Upper lobe of left lung (tissue), 6 donors: ENCODE data around the gene DLST. TPM values are rescaled to one million over a fixed set of nuclear protein-coding genes. Genes with fewer than 3 reads are reported as not detected.

ENCODE experiments used
- ATAC-seq, 2 donors: fragments of 200-7000 bp; cut with Tn5 transposase; one replicate each; pipeline ENCODE4 v1.9.1; 2022; ENCODE audit warnings: mild to moderate bottlenecking in 2 of 2, moderate library complexity in 2 of 2; ENCODE audit not compliant: low FRiP score in 2 of 2
- DNase-seq, 2 donors: peaks; one replicate each; pipeline ENCODE4 v3.0.0-alpha.2; 2019 to 2020
- H3K27ac ChIP-seq, 4 donors: fragments of 200-600 bp; sonication (generic); one replicate each; pipeline ENCODE4 v1.5.1; 2016 to 2019
- H3K27me3 ChIP-seq, 4 donors: fragments of 200-600 bp; sonication (generic); one replicate each; pipeline ENCODE4 v1.5.1; 2017 to 2019
- H3K36me3 ChIP-seq, 4 donors: fragments of 200-600 bp; sonication (generic); one replicate each; pipeline ENCODE4 v1.5.1; 2016 to 2019
- H3K4me1 ChIP-seq, 4 donors: fragments of 200-600 bp; sonication (generic); one replicate each; pipeline ENCODE4 v1.5.1; 2018 to 2019
- H3K4me3 ChIP-seq, 4 donors: fragments of 200-600 bp; sonication (generic); one replicate each; pipeline ENCODE4 v1.5.1; 2017 to 2019; ENCODE audit warnings: mild to moderate bottlenecking in 2 of 4, moderate library complexity in 1 of 4
- H3K9me3 ChIP-seq, 4 donors: fragments of 200-600 bp; sonication (generic); one replicate each; pipeline ENCODE4 v1.5.1; 2018 to 2019
- CTCF ChIP-seq, 6 experiments: fragments of 450-650 bp in 4 of 6; fragments of 200-600 bp in 2 of 6; sonication (generic) in 2 of 6; IDR thresholded peaks; one replicate each; pipeline ENCODE4 v1.5.1; 2016 to 2019; ENCODE audit warnings: antibody characterized with exemption in 6 of 6
- EP300 ChIP-seq, 4 donors: sonication (generic); formaldehyde crosslinking; IDR thresholded peaks; one replicate each; pipeline ENCODE4 v1.5.1; 2017; ENCODE audit warnings: antibody characterized with exemption in 4 of 4, control low read depth in 2 of 4
- POLR2A ChIP-seq, 4 donors: fragments of 450-650 bp; IDR thresholded peaks; one replicate each; pipeline ENCODE4 v1.5.1; 2016 to 2017; ENCODE audit warnings: antibody characterized with exemption in 4 of 4, mild to moderate bottlenecking in 2 of 4
- POLR2AphosphoS5 ChIP-seq, 2 donors: sonication (generic); formaldehyde crosslinking; IDR thresholded peaks; one replicate each; pipeline ENCODE4 v1.5.1; 2017; ENCODE audit warnings: antibody characterized with exemption in 2 of 2
- WGBS, 2 donors: methylation state at CpG; one replicate each; pipeline ENCODE4 v1.1.5; 2017 to 2018; 5-methylcytosine and 5-hydroxymethylcytosine counted together
- total RNA-seq, 6 donors: library from RNA; depleted of rRNA in 4 of 6; stranded (reverse); fragments of >200 nt in 4 of 6; gene quantifications; one replicate each; pipeline versions ENCODE4 v1.1.0 to v1.2.1, GENCODE V29; 2016 to 2021
- donor health status: DM: no; HTN: no; CAD: no; lungs with moderate emphysema.
- donor health status: DM: no; HTN: yes; CAD: no; lungs with severe emphysema.

Gene DLST
- total RNA-seq, 6 donors from 2014 or later = 81.0 to 95.3 (median 83.1) TPM

GRCh38 chr14:74898083-74898482 is 16.4 kb downstream of the DLST start:
- DNase-seq (no peak), ATAC-seq (no peak)
- no peak overlapping the region for H3K4me3 ChIP-seq
- peaks cover 0 to 5% (median 4%) of the 10 kb centered on the region in 4 donors for H3K4me1 ChIP-seq
- H3K9me3 ChIP-seq = no peaks in the 10 kb centered on the region
- TF ChIP-seq CTCF (IDR thresholded peaks at IDR 0.05) = no peak
- no peak for TF ChIP-seq POLR2AphosphoS5 (IDR thresholded peaks at IDR 0.05)
- no peak for TF ChIP-seq EP300 (IDR thresholded peaks at IDR 0.05)
- no peak for TF ChIP-seq POLR2A (IDR thresholded peaks at IDR 0.05)
- H3K27me3 ChIP-seq = no peaks in the 10 kb centered on the region
- 80 to 93% methylated on average over 2 of the region's 2 CpGs for WGBS, 2 donors
- peaks cover 92 to 100% (median 97%) of the 10 kb centered on the region in 4 donors for H3K36me3 ChIP-seq
- H3K27ac ChIP-seq = no peak overlapping the region

GRCh38 chr14:74898694-74899093 is 17.0 kb downstream of the DLST start:
- no peak for TF ChIP-seq EP300 (IDR thresholded peaks at IDR 0.05)
- no peak for TF ChIP-seq CTCF (IDR thresholded peaks at IDR 0.05)
- TF ChIP-seq POLR2AphosphoS5 (IDR thresholded peaks at IDR 0.05) = no peak
- no peak for TF ChIP-seq POLR2A (IDR thresholded peaks at IDR 0.05)
- WGBS, 2 donors = 91 to 93% methylated on average over 5 of the region's 5 CpGs
- H3K27me3 ChIP-seq = no peaks in the 10 kb centered on the region
- H3K4me1 ChIP-seq = peaks cover 0 to 4% (median 0%) of the 10 kb centered on the region in 4 donors
- H3K9me3 ChIP-seq = no peaks in the 10 kb centered on the region
- no peak for ATAC-seq
- H3K27ac ChIP-seq = no peak overlapping the region
- DNase-seq = no peak
- H3K4me3 ChIP-seq = no peak overlapping the region
- peaks cover 89 to 100% (median 93%) of the 10 kb centered on the region in 4 donors for H3K36me3 ChIP-seq

- no peak for DNase-seq
- Histone ChIP-seq H3K27me3 (no peaks in the 10 kb centered on the region), H3K4me3 (no peak overlapping the region), H3K27ac (no peak overlapping the region), H3K36me3 (peaks cover 49 to 77% (median 53%) of the 10 kb centered on the region in 4 donors), H3K9me3 (no peaks in the 10 kb centered on the region), H3K4me1 (peaks cover 0 to 17% (median 6%) of the 10 kb centered on the region in 4 donors)
- no peak for TF ChIP-seq CTCF (IDR thresholded peaks at IDR 0.05)
- TF ChIP-seq POLR2A (IDR thresholded peaks at IDR 0.05) = no peak
- no peak for TF ChIP-seq EP300 (IDR thresholded peaks at IDR 0.05)
- TF ChIP-seq POLR2AphosphoS5 (IDR thresholded peaks at IDR 0.05) = no peak
- no peak for ATAC-seq
- WGBS, 2 donors = 80% methylated on average over 8 to 10 of the region's 10 CpGs
Measured at GRCh38 chr14:74902941-74903705, 21.4 kb downstream of the DLST start.

- Histone ChIP-seq H3K4me1 (peaks cover 0 to 17% (median 6%) of the 10 kb centered on the region in 4 donors), H3K9me3 (no peaks in the 10 kb centered on the region), H3K4me3 (no peak overlapping the region), H3K27ac (peak overlapping the region in 1 of 4 donors; percentile 19), H3K27me3 (no peaks in the 10 kb centered on the region), H3K36me3 (peaks cover 32 to 59% (median 35%) of the 10 kb centered on the region in 4 donors)
- TF ChIP-seq POLR2AphosphoS5 (IDR thresholded peaks at IDR 0.05) (no peak), CTCF (IDR thresholded peaks at IDR 0.05) (no peak), EP300 (IDR thresholded peaks at IDR 0.05) (no peak), POLR2A (IDR thresholded peaks at IDR 0.05) (no peak)
- DNase-seq = no peak
- no peak for ATAC-seq
- 83 to 86% methylated on average over 6 of the region's 6 CpGs for WGBS, 2 donors
Measured at GRCh38 chr14:74904635-74905503, 23.2 kb downstream of the DLST start.
